HepG2 (cell line): ENCODE results near the gene DAAM2. TPM values are rescaled to one million over a fixed set of nuclear protein-coding genes. Genes with fewer than 3 reads are reported as not detected.

Experiments used
- ATAC-seq: fragments of 200-7000 bp; cut with Tn5 transposase; 3 replicates; pipeline ENCODE4 v1.9.1; 2020; ENCODE audit warnings: mild to moderate bottlenecking, moderate library complexity
- BruUV-seq: library from RNA; stranded (reverse); fragments of 400-500 nt; replicated peaks from 2 replicates; lab custom pipeline; 2021; lab: Mats Ljungman, UMichigan
- CTCF ChIA-PET: fragments of 300-600 bp; formaldehyde crosslinking; extraction: SDS; loops from one replicate; lab custom pipeline; 2021; ENCODE audit warnings: low total read pairs, inconsistent platforms, low intra/inter-chr PET ratio; lab: Yijun Ruan, JAX
- POLR2A ChIA-PET: fragments of 350-600 bp; sonication (Branson Sonifier 250); formaldehyde crosslinking; loops from one replicate; lab custom pipeline; 2020; ENCODE audit warnings: antibody characterized with exemption, inconsistent platforms; lab: Yijun Ruan, JAX
- DNase-seq: peaks from one replicate; pipeline ENCODE4 v3.0.0-alpha.2; 2015; ENCODE audit warnings: low spot score
- FAIRE-seq: peaks from 3 replicates; lab custom pipeline; 2011; peaks lifted over from hg19 to GRCh38; lab: Jason Lieb, UNC
- H2AFZ ChIP-seq: one replicate; pipeline ENCODE4 v1.6.1; 2011; ENCODE audit warnings: low read length, inconsistent platforms
- H3K27ac ChIP-seq: fragments of 300-600 bp; 3 replicates; pipeline ENCODE4 v1.8.0; 2011; ENCODE audit warnings: mixed run types, mild to moderate bottlenecking, mixed read lengths, low read length, inconsistent platforms; ENCODE audit not compliant: insufficient read depth; ENCODE audit errors: extremely low read length
- H3K27me3 ChIP-seq, 2 experiments: fragments of 200-600 bp in 1 of 2; 2 replicates in 1 of 2; 3 replicates in 1 of 2; pipeline versions ENCODE4 v1.6.0 to v1.8.0; 2011; ENCODE audit warnings: low read length in 2 of 2, mild to moderate bottlenecking in 2 of 2, moderate library complexity in 2 of 2, inconsistent platforms in 1 of 2; ENCODE audit not compliant: insufficient read depth in 2 of 2, control insufficient read depth in 1 of 2
- H3K36me3 ChIP-seq, 2 experiments: fragments of 200-600 bp in 1 of 2; replicated peaks in 1 of 2; 2 replicates in 1 of 2; 3 replicates in 1 of 2; pipeline versions ENCODE4 v1.5.1 to v1.8.0; 2011; ENCODE audit warnings: low read length in 2 of 2, inconsistent platforms in 1 of 2; ENCODE audit not compliant: insufficient read depth in 2 of 2, control insufficient read depth in 1 of 2
- H3K4me1 ChIP-seq: 2 replicates; pipeline ENCODE4 v1.5.1; 2012; ENCODE audit warnings: low read length, inconsistent platforms; ENCODE audit not compliant: insufficient read depth
- H3K4me2 ChIP-seq: 2 replicates; pipeline ENCODE4 v1.6.0; 2011; ENCODE audit warnings: low read depth, low read length, inconsistent platforms
- H3K4me3 ChIP-seq, 3 experiments: fragments of 200-600 bp in 1 of 3; sonication (generic), shearing (Covaris generic) in 1 of 3; replicated peaks in 1 of 3; 2 replicates each; pipeline ENCODE4 v1.5.1; 2011 to 2016; ENCODE audit warnings: low read length in 3 of 3, inconsistent platforms in 2 of 3, low read depth in 2 of 3, mild to moderate bottlenecking in 2 of 3, control low read depth in 1 of 3, mixed read lengths in 1 of 3; ENCODE audit not compliant: insufficient read depth in 1 of 3
- H3K79me2 ChIP-seq: one replicate; pipeline ENCODE4 v1.6.1; 2011; ENCODE audit warnings: low read length, inconsistent platforms; ENCODE audit not compliant: insufficient read depth
- H3K9ac ChIP-seq: 2 replicates; pipeline ENCODE4 v1.6.0; 2011; ENCODE audit warnings: mild to moderate bottlenecking, low read depth, low read length, inconsistent platforms; ENCODE audit not compliant: insufficient read depth
- H3K9me3 ChIP-seq: 2 replicates; pipeline ENCODE4 v1.5.1; 2012; ENCODE audit warnings: mild to moderate bottlenecking, low read length
- H4K20me1 ChIP-seq: 2 replicates; pipeline ENCODE4 v1.6.0; 2011; ENCODE audit warnings: inconsistent platforms, mild to moderate bottlenecking, low read length, moderate library complexity; ENCODE audit not compliant: insufficient read depth
- CBX5 ChIP-seq: sonication (generic); formaldehyde crosslinking; IDR thresholded peaks from 2 replicates; pipeline ENCODE4 v1.4.0; 2020; ENCODE audit warnings: missing genetic modification reagents, borderline replicate concordance
- HNF1A ChIP-seq, 2 experiments: sonication (generic) in 1 of 2; formaldehyde crosslinking in 1 of 2; IDR thresholded peaks; 2 replicates each; pipeline versions ENCODE4 v1.4.0 to v1.6.1; 2016 to 2020; ENCODE audit warnings: borderline replicate concordance in 1 of 2, low read depth in 1 of 2, mild to moderate bottlenecking in 1 of 2, missing genetic modification reagents in 1 of 2
- NONO ChIP-seq, 2 experiments: fragments of 450-650 bp in 1 of 2; sonication (generic) in 1 of 2; formaldehyde crosslinking in 1 of 2; IDR thresholded peaks in 1 of 2; conservative IDR thresholded peaks in 1 of 2; 2 replicates each; pipeline versions ENCODE4 v1.6.1 to v1.8.0; 2017 to 2022; ENCODE audit warnings: mild to moderate bottlenecking in 1 of 2, missing genetic modification reagents in 1 of 2, moderate library complexity in 1 of 2
- PAF1 ChIP-seq: IDR thresholded peaks from 2 replicates; pipeline ENCODE4 v1.6.1; 2016; ENCODE audit warnings: missing genetic modification reagents, missing compliant biosample characterization
- ZHX2 ChIP-seq, 2 experiments: sonication (generic) in 1 of 2; formaldehyde crosslinking in 1 of 2; IDR thresholded peaks; 2 replicates each; pipeline versions ENCODE4 v1.6.1 to v1.9.0; 2014 to 2022; ENCODE audit warnings: antibody characterized with exemption in 1 of 2, borderline replicate concordance in 1 of 2, inconsistent platforms in 1 of 2, low read depth in 1 of 2, missing genetic modification reagents in 1 of 2
- ZNF503 ChIP-seq: sonication (generic); formaldehyde crosslinking; IDR thresholded peaks from 2 replicates; pipeline ENCODE4 v1.4.0; 2020; ENCODE audit warnings: missing genetic modification reagents
- WGBS: methylation state at CpG from one replicate; pipeline ENCODE4 v1.1.6; 2017; ENCODE audit warnings: low lambda C conversion rate; 5-methylcytosine and 5-hydroxymethylcytosine counted together
- in situ Hi-C: cut with HindIII; loops from 2 replicates; pipeline ENCODE4 v1.10.0; 2017; ENCODE audit warnings: low pct_unique_long_range_greater_than_20kb; ENCODE audit not compliant: extremely low pct_ligation_motif_present
- intact Hi-C: fragments of 100-400 bp; cut with micrococcal nuclease; formaldehyde crosslinking; loops from one replicate; pipeline ENCODE4 v1.10.0; 2022; ENCODE audit not compliant: unreplicated experiment
- polyA plus RNA-seq, 8 experiments: library from polyadenylated mRNA; depleted of rRNA in 3 of 8; stranded (reverse) in 7 of 8; unstranded in 1 of 8; fragments of >200 nt; fragmentation: Illumina TruSeq in 4 of 8; extraction: Trizol in 4 of 8; gene quantifications; 2 replicates each; pipeline versions ENCODE4 v1.2.1 to v1.2.3, GENCODE V29; 2011 to 2016; ENCODE audit warnings: low read depth in 4 of 8, missing spikeins in 1 of 8, mixed read lengths in 1 of 8; ENCODE audit not compliant: insufficient read depth in 1 of 8
- total RNA-seq, 5 experiments: library from RNA; depleted of rRNA; stranded (reverse); fragments of >200 nt; fragmentation: Illumina TruSeq; extraction: Trizol; gene quantifications; 2 replicates each; pipeline ENCODE4 v1.2.3, GENCODE V29; 2016; ENCODE audit warnings: low read depth in 1 of 5

The DAAM2 gene
- total and polyA plus RNA-seq, 2 of the 13 experiments (the other 11 are each of a cell fraction or from before 2014, with no cell fraction given), result 0.01 TPM; not detected in 1

- TF ChIP-seq ZHX2 (IDR thresholded peaks at IDR 0.05; ENCODE audit: low read depth) (no peak), ZHX2 (CRISPR knock-in tag; IDR thresholded peaks at IDR 0.05; ENCODE audit: borderline replicate concordance) (no peak), PAF1 (CRISPR knock-in tag) (no peak)
These were observed 130.6 kb downstream of the DAAM2 start (continued) for GRCh38 chr6:39922821-39923220.

GRCh38 chr6:39923394-39923793 lies 131.2 kb downstream of the DAAM2 start:
- BruUV-seq, result no TSS peak
- no peak for FAIRE-seq
- TF ChIP-seq HNF1A (IDR thresholded peaks at IDR 0.05; ENCODE audit: low read depth), result no peak
- no peak for TF ChIP-seq HNF1A (CRISPR knock-in tag; IDR thresholded peaks at IDR 0.05; ENCODE audit: borderline replicate concordance)
- TF ChIP-seq ZNF503 (CRISPR knock-in tag), result no peak
- no peak for TF ChIP-seq CBX5 (CRISPR knock-in tag)
- TF ChIP-seq NONO (IDR thresholded peaks at IDR 0.05), result no peak
- no peak for TF ChIP-seq NONO (CRISPR knock-in tag; conservative IDR thresholded peaks at IDR 0.05)

More at GRCh38 chr6:39923394-39923793, 131.2 kb downstream of the DAAM2 start:
- Histone ChIP-seq H3K4me2 (no peak overlapping the region), H3K9me3 (no peaks in the 10 kb centered on the region), H3K27ac (no peak overlapping the region), H3K4me3 (no peak overlapping the region), H3K9ac (no peak overlapping the region), H3K36me3 (peaks cover 7 to 10% of the 10 kb centered on the region in 2 experiments; a peak in 3 of 5 replicates), H2AFZ (no peak overlapping the region), H3K4me1 (peaks cover 2% of the 10 kb centered on the region; the same call in 1 of the 2 replicates), H3K27me3 (no peaks in the 10 kb centered on the region), H3K79me2 (no peaks in the 10 kb centered on the region), H4K20me1 (no peaks in the 10 kb centered on the region)
- POLR2A ChIA-PET, result interaction anchor here (2.3 kb wide), 1 partner anchor 11 kb away, joined by 7 read pairs; the partner anchor contains the start of gene MOCS1
- CTCF ChIA-PET, result no interaction called here
- ATAC-seq, result no peak
- intact Hi-C loops, result no loop called here
- WGBS, result 100% methylated on average over 2 of the region's 5 CpGs
- DNase-seq, result no peak
- in situ Hi-C loops, result no loop called here
